Ascending aorta (tissue), 2 donors: Measurements from ENCODE around the gene SPTBN5. TPM values are rescaled to one million over a fixed set of nuclear protein-coding genes. Genes with fewer than 3 reads are reported as not detected.

Experiments used
- DNase-seq, 2 donors: peaks; one replicate each; pipeline ENCODE4 v3.0.0-alpha.2; 2019; ENCODE audit warnings: low spot score in 2 of 2
- H3K27ac ChIP-seq, 2 donors: fragments of 200-600 bp; sonication (generic); one replicate each; pipeline ENCODE4 v1.5.1; 2016 to 2017; ENCODE audit warnings: mild to moderate bottlenecking in 1 of 2
- H3K27me3 ChIP-seq: fragments of 200-600 bp; sonication (generic); one replicate; pipeline ENCODE4 v1.5.1; 2017
- H3K36me3 ChIP-seq, 2 donors: fragments of 200-600 bp; sonication (generic); one replicate each; pipeline ENCODE4 v1.5.1; 2016
- H3K4me1 ChIP-seq, 2 donors: fragments of 200-600 bp; sonication (generic); one replicate each; pipeline ENCODE4 v1.5.1; 2016 to 2017; ENCODE audit warnings: mild to moderate bottlenecking in 1 of 2
- H3K4me3 ChIP-seq, 2 donors: fragments of 200-600 bp; sonication (generic); one replicate each; pipeline ENCODE4 v1.5.1; 2016 to 2017; ENCODE audit warnings: mild to moderate bottlenecking in 1 of 2
- H3K9me3 ChIP-seq, 2 donors: fragments of 200-600 bp; sonication (generic); one replicate each; pipeline ENCODE4 v1.5.1; 2016
- intact Hi-C: fragments of 100-400 bp; cut with DNase I; formaldehyde crosslinking; loops from one replicate; pipeline ENCODE4 v1.15.1; 2023
- total RNA-seq: library from RNA; depleted of rRNA; stranded (reverse); fragments of >200 nt; gene quantifications from one replicate; pipeline ENCODE4 v1.1.0, GENCODE V29; 2016
- TF ChIP-seq, protein P1 (sequence below), 3 experiments: fragments of 200-600 bp in 2 of 3; fragments of 450-650 bp in 1 of 3; sonication (generic) in 2 of 3; IDR thresholded peaks; one replicate each; pipeline ENCODE4 v1.5.1; 2016 to 2019; ENCODE audit warnings: antibody characterized with exemption in 3 of 3, mild to moderate bottlenecking in 1 of 3, moderate library complexity in 1 of 3

The SPTBN5 gene
- total RNA-seq, 1 donor from 2014 or later: 1.5 TPM

DNA sequence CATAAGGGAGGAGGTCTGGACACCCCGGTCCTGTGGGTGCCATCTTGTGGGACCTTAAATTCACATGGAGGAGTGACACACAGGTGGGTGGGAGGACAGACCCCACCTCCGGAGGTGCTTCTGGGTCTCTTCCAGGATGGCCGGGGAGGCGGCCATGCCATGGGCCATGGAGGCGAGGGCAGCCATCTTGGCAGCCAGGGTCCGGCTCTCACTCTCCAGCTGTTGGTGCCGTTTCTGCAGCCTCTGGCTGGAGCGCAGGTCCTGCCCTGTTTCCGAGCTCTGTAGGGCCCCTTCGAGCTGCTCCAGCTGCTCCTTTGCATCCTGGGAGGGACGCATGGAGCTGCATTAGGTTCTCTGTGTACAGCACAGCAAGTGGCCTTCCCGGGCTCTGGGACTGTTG lies 19.1 kb downstream of the SPTBN5 start:
- intact Hi-C loops: no loop called here
- Histone ChIP-seq H3K27ac (no peak overlapping the region), H3K4me1 (no peaks in the 10 kb centered on the region), H3K9me3 (no peaks in the 10 kb centered on the region), H3K4me3 (no peak overlapping the region), H3K36me3 (no peaks in the 10 kb centered on the region), H3K27me3 (no peaks in the 10 kb centered on the region)
- TF ChIP-seq, protein P1, sequence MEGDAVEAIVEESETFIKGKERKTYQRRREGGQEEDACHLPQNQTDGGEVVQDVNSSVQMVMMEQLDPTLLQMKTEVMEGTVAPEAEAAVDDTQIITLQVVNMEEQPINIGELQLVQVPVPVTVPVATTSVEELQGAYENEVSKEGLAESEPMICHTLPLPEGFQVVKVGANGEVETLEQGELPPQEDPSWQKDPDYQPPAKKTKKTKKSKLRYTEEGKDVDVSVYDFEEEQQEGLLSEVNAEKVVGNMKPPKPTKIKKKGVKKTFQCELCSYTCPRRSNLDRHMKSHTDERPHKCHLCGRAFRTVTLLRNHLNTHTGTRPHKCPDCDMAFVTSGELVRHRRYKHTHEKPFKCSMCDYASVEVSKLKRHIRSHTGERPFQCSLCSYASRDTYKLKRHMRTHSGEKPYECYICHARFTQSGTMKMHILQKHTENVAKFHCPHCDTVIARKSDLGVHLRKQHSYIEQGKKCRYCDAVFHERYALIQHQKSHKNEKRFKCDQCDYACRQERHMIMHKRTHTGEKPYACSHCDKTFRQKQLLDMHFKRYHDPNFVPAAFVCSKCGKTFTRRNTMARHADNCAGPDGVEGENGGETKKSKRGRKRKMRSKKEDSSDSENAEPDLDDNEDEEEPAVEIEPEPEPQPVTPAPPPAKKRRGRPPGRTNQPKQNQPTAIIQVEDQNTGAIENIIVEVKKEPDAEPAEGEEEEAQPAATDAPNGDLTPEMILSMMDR (IDR thresholded peaks at IDR 0.05): no peak
- DNase-seq: no peak

DNA sequence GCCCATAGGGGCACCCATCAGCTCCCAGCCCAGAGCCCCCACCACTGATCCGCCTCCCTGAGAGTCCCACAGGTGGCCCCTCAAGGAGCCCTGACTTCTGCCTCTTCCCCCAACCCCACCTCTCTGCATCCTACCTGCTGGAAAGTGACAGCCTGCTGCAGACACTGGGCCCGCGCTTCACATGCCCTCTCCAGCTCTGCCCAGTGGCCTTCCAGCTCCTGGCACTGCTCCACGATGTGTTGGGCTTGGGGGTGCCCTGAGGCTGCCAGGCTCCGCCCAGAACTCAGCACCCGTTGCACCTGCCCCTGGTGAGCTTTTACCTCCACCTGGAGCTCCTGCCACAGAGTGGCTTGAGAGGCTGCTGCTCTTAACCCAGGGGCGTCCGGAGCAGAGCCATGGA lies 20.1 kb downstream of the SPTBN5 start:
- H3K9me3 ChIP-seq: no peaks in the 10 kb centered on the region

DNA sequence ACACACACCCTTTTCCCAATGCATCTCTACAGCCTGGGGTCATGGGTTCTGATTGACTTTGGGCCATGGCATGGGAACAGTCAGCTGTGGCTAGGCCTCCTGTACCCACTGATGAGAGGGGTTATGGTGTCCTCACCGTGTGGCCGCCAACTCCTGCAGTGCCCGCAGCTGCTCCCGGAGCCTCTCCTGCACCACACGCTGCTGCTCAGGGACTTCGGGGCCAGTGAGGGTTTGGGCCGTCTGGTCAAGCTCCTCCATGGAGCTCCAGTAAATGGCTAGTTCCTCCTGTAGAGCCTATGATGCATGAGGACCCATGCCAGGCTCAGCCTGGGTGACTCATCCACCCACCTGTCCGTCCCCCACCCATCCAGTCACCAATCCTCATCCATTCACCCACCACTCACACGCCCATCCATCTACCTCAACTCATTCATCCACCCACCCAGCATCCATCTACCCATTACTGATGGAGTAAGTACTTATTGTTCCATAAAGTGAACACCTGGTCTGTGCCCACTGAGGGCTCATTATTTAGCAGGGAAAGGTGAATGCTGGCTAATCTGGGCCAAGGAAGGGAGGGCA lies 21.6 kb downstream of the SPTBN5 start:
- no peaks in the 10 kb centered on the region for H3K27me3 ChIP-seq
- TF ChIP-seq, protein P1 (IDR thresholded peaks at IDR 0.05): no peak
- no peak for DNase-seq

More for the DNA sequence above, 20.1 kb downstream of the SPTBN5 start:
- no peaks in the 10 kb centered on the region for H3K4me1 ChIP-seq
- intact Hi-C loops: no loop called here
- no peaks in the 10 kb centered on the region for H3K27me3 ChIP-seq
- H3K4me3 ChIP-seq: no peak overlapping the region
- no peak for DNase-seq
- H3K27ac ChIP-seq: no peak overlapping the region
- TF ChIP-seq, protein P1 (IDR thresholded peaks at IDR 0.05): no peak
- H3K36me3 ChIP-seq: no peaks in the 10 kb centered on the region

DNA sequence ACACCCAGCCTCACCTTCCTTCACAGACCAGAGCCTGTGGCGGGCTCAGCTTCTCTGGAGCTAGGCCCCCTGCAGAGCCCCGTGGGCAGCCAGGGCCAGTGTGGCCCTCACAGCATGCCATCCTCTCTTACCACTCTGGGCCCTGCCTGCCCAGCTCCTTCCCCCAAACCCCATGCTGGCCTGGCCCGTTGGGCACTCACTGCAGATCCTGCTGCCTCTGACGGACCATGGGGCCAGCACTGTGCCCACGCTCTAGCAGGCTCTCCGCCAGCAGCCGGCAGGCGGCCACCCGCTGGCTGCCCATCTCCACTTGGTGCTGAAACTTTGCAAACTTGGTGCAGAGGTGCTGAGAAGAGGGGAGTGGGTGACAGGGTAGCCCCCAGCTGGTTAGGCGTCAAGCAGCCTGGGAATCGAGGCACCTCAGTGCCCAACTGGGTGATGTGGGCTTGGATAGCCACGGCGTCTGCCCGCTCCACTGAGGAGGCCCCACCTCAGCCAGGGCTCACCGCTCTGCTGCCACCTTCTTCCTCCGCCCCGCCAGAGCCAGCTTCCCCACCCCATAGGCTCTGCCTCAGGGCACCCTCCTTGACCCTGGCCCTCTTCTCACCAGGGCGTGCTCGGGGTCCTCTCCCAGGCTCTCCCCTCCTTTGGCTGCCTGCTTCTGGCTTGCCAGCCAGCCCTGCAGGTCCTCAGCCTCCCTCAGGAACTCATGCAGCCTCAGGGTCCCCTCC lies 22.5 kb downstream of the SPTBN5 start:
- intact Hi-C loops: no loop called here
- Histone ChIP-seq H3K27me3 (no peaks in the 10 kb centered on the region), H3K27ac (no peak overlapping the region), H3K36me3 (no peaks in the 10 kb centered on the region), H3K9me3 (no peaks in the 10 kb centered on the region), H3K4me1 (no peaks in the 10 kb centered on the region), H3K4me3 (no peak overlapping the region)
- TF ChIP-seq, protein P1 (IDR thresholded peaks at IDR 0.05): no peak
- no peak for DNase-seq

More for the DNA sequence above, 21.6 kb downstream of the SPTBN5 start:
- Histone ChIP-seq H3K4me3 (no peak overlapping the region), H3K27ac (no peak overlapping the region), H3K9me3 (no peaks in the 10 kb centered on the region), H3K36me3 (no peaks in the 10 kb centered on the region), H3K4me1 (no peaks in the 10 kb centered on the region)
- intact Hi-C loops: no loop called here

DNA sequence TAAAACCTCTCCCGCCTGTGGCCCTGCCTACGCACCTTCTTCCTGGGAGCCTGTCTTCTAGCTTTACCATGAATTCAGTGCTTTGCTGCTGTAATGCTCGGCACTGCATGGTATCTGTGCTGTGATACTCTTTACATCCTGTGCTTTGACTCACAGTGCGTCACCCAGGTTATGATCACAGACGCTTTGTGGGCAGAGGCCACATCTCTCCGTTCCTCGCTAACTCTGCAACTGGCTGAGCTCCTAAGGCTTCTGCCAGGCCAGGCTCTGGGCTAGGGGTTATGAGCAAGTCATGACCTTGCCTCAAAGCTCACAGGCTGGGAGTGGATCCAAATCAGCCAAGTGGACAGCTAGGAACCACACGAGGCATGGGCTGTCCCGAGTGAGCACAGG lies 23.2 kb downstream of the SPTBN5 start:
- intact Hi-C loops: no loop called here
- Histone ChIP-seq H3K27me3 (no peaks in the 10 kb centered on the region), H3K4me1 (no peaks in the 10 kb centered on the region), H3K36me3 (no peaks in the 10 kb centered on the region), H3K9me3 (no peaks in the 10 kb centered on the region), H3K27ac (no peak overlapping the region), H3K4me3 (no peak overlapping the region)
- DNase-seq: no peak
- TF ChIP-seq, protein P1 (IDR thresholded peaks at IDR 0.05): no peak
